Head of caudate nucleus (tissue), 42 donors: Measurements from ENCODE around the gene REXO1.
"Not testable (repeated sequence)": the region's sequence is repeated elsewhere in the genome, so short reads cannot be mapped to it uniquely, and the experiment has no call there.

Source experiments
- DNase-seq, 42 donors: peaks; one replicate each; pipeline versions ENCODE4 v3.0.0 to v3.0.0-alpha.2; 2020 to 2021; ENCODE audit warnings: mixed read lengths in 7 of 42
- intact Hi-C: fragments of 100-400 bp; cut with DNase I; formaldehyde crosslinking; loops from one replicate; pipeline ENCODE4 v1.15.0; 2022

REXO1 gene, protein sequence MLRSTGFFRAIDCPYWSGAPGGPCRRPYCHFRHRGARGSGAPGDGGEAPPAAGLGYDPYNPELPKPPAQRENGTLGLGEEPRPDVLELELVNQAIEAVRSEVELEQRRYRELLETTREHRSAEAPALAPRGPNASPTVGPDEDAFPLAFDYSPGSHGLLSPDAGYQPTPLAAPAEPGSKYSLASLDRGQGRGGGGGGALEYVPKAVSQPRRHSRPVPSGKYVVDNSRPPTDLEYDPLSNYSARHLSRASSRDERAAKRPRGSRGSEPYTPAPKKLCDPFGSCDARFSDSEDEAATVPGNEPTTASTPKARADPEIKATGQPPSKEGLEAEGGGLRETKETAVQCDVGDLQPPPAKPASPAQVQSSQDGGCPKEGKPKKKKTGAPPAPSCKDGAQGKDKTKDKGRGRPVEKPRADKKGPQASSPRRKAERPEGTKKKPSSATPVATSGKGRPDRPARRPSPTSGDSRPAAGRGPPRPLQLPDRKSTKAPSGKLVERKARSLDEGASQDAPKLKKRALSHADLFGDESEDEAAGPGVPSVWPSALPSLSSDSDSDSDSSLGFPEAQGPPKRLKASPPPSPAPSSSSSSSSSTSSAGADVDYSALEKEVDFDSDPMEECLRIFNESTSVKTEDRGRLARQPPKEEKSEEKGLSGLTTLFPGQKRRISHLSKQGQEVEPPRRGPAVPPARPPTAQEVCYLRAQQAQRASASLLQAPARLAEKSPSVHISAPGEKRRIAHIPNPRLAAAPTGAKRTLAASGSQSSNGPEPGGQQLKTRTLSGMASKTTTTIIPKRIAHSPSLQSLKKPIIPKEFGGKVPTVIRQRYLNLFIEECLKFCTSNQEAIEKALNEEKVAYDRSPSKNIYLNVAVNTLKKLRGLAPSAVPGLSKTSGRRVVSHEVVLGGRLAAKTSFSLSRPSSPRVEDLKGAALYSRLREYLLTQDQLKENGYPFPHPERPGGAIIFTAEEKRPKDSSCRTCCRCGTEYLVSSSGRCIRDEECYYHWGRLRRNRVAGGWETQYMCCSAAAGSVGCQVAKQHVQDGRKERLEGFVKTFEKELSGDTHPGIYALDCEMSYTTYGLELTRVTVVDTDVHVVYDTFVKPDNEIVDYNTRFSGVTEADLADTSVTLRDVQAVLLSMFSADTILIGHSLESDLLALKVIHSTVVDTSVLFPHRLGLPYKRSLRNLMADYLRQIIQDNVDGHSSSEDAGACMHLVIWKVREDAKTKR

DNA sequence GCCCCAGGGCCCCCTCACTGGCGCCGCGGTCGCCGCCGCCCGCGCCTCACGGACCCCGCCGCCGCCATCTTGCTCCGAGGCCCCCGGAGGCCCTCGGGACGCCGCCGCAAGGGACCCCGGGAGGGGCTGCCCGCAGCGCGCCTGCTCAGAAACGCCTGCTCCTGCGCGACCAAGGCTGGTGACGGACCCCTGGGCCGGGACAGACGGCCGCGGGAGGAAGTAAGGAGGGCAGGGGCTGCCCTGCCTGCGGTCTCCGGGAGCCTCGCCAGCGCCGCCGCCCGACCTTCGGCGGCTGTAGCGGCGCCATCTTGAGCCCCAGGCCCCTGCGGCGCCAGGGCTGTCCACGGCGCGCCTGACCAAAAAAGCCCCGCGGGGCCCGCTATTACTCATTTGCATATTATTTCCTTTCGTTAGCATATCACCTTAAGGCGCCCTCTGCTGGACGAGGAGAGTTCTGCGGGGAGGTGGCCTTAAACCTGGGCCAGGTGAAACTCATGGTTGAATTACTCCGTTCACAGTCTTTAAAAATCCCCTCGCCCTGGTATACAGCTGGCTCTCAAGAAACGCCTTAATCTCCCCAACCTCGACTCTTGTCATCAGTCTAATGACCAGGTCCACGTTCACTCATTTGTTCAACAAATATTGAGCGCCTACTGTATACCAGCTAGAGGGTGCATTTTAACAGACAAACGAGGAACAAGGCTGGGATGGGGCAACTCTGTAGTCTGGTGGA is at the start of gene REXO1:
Gene REXO1, minus strand, starts transcription at position 85 of the 733 bp plus-strand sequence. CDS start 125 bp downstream, outside the sequence.
- intact Hi-C loops = no loop called here
- peak; percentile 88 to 98 (median 94) for DNase-seq

DNA sequence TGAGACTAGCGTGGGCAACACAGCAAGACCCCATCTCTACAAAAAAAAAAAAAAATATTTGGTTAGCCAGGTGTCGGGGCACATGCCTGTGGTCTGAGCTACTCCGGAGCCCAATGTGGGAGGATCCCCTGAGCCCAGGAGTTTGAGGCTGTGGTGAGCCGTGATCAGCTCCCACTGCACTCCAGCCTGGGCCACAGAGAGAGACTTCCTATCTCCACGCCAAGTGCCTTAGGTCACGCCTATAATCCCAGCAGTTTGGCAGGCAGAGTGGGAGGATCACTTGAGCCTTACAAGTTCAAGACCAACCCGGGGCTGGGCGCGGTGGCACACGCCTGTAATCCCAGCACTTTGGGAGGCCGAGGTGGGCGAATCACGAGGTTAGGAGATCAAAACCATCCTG is 48.2 kb upstream of the REXO1 start:
- no peak for DNase-seq
- intact Hi-C loops = no loop called here

DNA sequence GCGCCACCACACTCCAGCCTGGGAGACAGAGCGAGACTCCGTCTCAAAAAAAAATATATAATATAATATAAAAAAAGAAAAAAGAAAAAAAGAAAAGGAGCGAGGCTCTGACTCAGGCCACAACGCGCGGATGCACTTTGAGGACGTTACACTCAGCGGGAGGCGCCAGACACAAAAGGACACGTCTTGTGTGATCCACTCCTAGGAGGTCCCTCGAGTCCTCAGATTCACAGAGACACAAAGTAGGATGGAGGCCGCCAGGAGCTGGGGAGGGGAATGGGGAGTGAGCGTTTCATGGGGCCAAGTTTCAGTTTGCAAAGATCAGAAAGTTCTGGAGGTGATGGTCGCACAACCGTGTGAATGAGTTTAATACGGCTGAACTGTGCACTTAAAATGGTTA is 45.5 kb upstream of the REXO1 start:
- intact Hi-C loops = no loop called here
- DNase-seq = no peak

DNA sequence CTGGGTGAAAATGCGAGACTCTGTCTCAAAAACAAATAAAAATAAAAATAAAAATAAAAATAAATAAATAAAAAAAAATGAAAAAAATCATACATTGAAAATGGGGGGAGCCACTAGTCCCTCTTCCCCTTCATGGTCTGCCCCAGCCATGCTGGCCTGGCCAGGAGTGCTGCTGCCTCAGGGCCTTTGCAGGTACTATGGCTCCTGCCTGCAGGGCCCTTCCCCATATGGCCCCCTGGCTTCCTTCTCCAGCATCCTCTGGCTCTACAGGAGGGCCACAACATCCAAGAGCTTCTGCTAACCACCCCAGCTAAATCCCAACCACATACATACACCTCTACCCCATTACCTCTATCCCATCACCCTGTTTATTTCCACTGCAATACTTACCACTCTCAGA is 41.6 kb upstream of the REXO1 start:
- intact Hi-C loops = no loop called here
- DNase-seq = no peak

DNA sequence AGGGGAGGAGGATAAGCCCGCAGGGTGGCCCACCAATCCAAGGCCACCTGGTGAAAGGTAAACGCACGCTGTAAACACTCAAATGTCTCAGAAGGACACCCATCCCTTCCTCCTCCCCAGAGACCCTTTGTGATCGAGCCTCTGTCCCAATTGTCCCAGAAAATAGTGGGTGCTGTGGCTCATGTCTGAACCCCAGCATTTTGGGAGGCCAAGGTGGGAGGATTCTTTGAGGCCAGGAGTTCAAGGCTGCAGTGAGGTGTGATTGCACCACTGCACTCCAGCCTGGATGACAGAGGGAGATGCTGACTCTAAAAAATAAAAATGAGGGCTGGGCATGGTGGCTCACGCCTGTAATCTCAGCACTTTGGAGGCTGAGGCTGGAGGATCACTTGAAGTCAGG is 40.1 kb upstream of the REXO1 start:
- DNase-seq = no peak
- intact Hi-C loops = no loop called here

DNA sequence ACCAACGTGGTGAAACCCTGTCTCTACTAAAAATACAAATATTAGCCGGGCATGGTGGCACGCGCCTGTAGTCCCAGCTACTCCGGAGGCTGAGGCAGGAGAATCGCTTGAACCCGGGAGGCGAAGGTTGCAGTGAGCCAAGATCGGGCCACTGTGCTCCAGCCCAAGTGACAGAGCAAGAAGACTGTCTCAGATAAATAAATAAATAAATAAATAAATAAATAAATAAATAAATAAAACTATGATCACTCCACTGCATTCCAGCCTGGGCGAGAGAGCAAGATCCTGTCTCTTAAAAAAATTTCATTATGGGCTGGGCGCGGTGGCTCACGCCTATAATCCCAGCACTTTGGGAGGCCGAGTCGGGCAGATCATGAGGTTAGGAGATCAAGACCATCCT is 38.1 kb upstream of the REXO1 start:
- intact Hi-C loops, DNase-seq: not testable (repeated sequence)

DNA sequence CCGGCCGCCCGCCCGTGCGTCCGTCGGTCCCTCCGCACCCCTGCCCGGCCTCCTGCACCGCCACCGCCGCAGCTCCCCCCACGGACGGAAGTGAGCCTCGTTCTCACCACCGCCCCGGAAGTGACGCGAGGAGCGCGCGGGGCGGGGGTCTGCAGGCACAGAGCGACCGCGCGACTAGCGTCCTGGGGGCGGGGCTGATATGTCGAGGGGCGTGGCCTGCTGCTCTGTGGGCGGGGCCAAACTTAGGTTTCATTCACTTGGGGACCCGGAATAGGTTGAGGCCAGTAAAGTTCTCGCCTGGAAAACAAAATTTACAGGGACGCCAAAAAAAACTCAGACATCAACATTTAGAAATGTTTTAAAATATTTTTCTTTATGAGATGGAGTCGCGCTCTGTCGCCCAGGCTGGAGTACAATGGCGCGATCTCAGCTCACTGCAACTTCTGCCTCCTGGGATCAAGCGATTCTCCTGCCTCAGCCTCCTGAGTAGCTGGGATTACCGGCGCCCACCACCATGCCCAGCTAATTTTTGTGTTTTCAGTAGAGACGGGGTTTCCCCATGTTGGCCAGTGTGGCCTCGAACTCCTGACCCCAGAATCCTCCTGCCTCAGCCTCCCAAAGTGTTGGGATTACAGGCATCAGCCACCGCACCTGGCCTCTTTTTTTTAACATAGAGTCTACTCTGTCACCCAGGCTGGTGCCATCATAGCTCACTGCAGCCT is 37.3 kb upstream of the REXO1 start, which contains the start of gene ABHD17A:
Gene ABHD17A, minus strand, starts transcription at position 99 of the 722 bp plus-strand sequence. CDS start 3,930 bp downstream, outside the sequence.
- peak; percentile 88 to 98 (median 95) for DNase-seq
- intact Hi-C loops = not testable (repeated sequence)

DNA sequence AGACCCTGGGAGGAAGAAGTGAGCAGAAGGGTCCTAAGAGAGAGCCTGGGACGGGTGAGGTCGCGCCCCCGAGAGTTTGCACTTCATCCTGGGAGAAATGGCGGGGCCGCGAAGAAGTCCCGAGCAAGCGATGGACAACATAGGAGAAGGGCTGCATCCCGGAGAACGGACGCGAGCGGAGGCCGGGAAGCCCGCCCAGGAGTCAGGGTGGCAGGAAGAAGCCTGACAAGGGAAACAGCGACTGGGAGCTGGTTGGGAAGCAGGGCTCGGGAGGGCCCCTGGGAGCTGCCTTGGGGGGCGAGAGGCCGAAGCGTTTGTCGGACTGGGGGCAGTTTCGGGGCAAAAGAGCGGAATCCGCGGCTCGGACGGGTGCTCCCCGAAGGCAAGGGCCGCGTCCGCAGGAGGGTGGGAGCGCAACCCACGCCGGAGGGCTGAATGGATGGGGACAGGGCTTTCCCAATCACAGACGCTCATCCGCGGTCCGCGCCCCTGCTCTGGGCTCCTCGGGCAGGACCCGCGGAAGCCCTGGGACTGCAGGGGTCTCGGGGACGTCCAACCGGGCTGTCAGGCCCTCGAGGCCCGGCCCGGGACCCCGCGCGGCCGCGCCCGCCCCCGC is 36.5 kb upstream of the REXO1 start:
- peak in 1 of 42 donors; percentile 34 for DNase-seq

DNA sequence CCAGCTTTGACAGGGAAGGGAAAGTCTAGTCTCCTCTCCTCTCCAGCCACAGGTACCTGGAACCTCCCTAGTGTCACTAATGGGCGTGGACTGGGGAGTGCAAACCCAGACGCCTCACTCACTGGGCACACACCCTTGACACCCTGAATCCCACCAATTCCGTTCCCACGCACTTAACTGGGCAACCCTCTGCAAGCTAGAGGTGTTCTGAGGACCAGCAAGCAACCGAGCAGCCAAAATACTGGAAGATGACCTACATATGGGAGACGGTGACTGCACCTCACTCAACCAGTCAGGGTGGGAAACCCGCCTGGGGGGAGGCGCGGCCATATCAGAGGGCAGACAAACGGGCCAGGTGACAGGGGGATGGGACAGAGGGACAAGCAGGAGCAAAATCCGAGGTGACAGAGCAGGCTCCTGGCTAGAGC is 36.0 kb upstream of the REXO1 start:
- intact Hi-C loops = no loop called here
- DNase-seq = no peak

More for the DNA sequence above, 36.5 kb upstream of the REXO1 start:
- intact Hi-C loops = no loop called here

DNA sequence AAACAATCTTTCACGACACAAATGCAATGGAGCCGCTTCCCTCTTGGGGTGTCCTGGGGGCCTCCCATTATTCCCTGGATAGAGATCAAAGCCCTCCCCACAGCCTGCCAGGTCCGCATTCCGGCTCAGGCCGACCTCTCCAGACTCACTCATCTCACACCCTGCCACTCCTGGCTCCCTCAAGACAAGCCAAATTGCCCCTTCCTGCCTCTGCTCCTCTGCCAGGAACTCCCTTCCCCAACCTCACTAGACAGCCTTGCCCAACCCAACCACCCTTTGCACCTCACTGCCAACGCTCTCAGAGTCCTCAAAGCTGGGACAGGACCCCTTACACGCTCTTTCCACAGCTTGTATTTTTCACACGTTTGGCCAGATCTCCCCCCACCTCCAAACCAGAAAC is 35.5 kb upstream of the REXO1 start:
- intact Hi-C loops = no loop called here
- DNase-seq = no peak

DNA sequence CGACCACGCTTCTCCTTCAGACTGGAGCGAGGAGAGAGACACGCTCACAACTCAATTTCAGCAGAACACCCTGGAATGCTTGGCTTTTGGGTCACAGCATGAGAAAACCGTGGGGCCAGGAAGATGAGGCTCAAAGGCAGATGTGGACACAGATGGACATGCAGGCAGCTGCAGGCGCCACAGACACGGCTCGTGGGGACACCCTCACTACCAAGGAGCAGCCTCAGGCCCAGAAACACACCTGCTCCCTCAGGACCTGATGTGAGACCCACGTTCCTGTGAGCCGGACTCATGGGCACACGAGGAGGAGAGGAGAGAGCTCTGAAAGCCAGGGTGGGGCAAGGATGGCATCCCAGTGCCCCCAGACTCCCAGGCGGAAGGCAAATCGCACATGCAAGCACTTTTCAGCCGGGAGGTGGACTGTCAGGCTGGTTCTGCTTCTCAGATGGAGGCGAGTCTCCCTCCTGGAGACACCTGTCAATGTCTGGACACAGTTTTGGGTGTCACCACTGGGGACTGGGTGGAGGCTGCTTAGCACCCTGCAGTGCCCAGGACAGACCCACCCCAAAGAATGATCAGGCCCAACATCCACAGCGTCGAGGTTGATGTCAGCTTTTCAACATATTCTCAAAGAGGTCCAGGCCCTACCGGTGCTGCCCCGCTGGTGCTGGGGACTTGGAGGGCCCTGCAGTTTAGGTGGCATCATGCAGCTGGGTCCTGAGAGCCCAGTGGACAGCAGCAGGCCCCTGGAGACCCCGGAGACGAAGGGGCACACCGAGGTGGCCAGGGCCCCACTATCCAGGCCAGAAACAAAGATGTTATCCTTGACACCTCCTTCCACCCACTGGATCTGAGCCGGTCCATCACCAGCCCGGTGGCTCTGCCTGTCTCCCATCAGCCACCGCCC is 34.8 kb upstream of the REXO1 start:
- intact Hi-C loops = no loop called here
- DNase-seq = peak in 2 of 42 donors; percentile 31 to 41

DNA sequence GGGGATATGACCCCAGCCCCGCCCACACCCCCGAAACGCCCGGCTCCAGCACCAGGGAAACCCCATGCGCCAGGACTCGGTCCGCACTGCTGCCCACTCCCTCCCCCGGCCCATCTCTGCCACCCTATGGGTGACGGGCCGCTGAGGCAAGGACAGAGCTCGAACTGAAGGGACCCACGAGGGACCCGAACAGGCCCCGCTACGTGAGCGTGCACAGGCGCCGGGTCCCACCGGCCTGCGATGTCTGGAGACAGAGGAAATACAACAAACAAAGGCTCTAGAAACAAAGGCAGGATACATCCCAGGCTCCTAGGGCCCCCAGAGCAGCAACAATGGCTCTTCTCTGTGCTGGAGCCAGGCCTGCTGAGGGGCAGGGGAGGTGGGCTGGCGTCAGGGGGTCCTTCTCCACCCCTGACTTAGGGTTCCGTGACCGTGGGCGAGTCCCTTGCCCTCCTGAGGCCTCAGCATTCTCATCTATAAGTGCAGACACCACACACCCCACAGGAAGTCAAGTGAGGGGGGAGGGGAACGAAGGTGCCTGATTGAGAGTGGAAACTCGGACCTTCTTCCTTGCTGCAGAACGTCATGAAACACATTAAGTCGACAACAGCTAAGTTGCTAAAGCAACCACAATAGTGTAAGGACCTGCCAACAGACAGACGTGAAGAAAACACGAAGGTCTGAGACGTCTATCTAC is 34.0 kb upstream of the REXO1 start:
- DNase-seq = peak in 26 of 42 donors; percentile 31 to 76 (median 57)
- intact Hi-C loops = no loop called here

DNA sequence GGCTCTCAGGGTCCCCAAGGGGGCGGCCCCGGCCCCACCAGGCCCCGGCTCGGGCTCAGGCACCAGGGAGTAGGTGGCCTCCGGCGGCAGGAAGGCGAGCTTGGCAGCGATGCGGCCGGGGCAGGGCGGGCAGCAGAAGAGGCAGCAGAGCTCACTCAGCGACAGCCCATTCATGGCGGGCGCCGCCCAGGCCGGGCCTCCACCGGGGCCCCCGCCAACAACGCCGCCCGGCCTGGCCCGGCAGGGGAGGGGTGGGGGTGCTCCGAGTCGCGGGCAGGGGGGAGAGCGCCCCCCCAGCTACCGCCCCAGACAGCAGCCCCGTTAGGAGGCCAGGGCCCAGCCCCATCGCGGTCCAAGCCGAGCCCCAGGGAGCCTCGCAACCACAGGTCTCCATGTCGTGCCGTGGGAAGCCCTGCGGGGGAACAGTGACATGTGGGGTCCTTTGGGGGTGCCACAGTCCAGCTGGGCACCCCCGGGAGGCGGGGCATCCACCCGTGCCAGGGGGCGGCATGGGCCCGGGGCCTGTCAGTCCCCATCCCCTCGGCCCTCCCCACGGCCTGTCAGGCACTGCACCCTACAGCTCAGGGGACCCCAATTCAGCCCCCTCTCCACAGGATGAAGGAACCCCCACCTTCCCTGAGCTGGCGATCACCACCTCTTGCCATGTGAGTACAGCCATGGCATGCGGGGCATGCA is 33.3 kb upstream of the REXO1 start:
- DNase-seq = peak in 12 of 42 donors; percentile 24 to 71 (median 52)
- intact Hi-C loops = not testable (repeated sequence)

DNA sequence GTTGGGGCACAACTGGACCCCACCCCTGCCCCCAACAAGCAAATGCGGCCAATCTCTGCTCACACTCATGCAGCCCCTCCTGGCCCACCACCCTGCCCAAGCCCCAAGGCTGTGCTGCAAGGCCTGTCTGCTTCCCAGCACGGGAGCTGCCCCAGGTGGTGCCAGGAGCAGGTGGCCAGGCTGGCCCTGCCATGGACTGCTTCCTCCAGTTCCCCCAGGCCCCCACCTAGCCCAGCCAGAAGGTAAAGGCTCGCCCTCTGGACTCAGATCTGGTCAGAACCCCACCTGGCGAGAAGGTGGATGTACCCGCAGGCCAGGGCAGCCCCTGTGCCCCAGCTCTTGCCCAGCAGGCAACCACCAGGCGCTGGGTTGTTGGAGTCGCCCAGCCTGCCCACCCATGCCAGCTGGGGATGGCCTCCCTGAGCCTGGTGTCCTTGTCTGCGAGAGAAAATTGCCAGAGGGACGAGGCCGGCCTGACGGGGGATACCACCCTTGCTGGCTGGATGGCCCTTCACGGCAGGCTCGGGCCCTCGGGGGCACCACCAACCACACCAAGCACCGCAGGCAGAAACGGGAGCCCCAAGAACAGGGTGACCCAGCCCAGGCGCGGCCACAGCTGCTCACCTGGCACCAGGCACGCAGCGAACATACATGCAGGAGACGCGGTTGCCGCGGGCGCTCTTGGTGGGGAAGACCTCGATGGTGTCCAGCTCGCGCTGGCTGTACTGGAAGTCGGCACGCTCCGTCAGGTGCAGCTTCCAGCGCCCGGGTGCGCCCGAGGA is 32.5 kb upstream of the REXO1 start:
- peak in 1 of 42 donors; percentile 25 for DNase-seq
- intact Hi-C loops = no loop called here
